ENCODE results near the gene SYT3.
"Not testable (repeated sequence)": the region's sequence is repeated elsewhere in the genome, so short reads cannot be mapped to it uniquely, and the experiment has no call there.

The SYT3 gene

GRCh38 chr19:50601407-50602088 lies 38.1 kb downstream of the SYT3 start:
- DNase-seq: no peak

- no peak for DNase-seq
Observed at GRCh38 chr19:50599427-50599826, 40.3 kb downstream of the SYT3 start.

GRCh38 chr19:50590191-50590590 lies 49.5 kb downstream of the SYT3 start:
- no peak for DNase-seq

- not testable (repeated sequence) for DNase-seq
Observed at GRCh38 chr19:50581795-50582660, 57.7 kb downstream of the SYT3 start.

GRCh38 chr19:50580970-50581634 lies 58.6 kb downstream of the SYT3 start:
- DNase-seq: no peak

GRCh38 chr19:50580240-50580639 lies 59.4 kb downstream of the SYT3 start:
- no peak for DNase-seq

- DNase-seq: not testable (repeated sequence)
Observed at GRCh38 chr19:50576769-50577168, 62.9 kb downstream of the SYT3 start.

- DNase-seq: no peak
Observed at GRCh38 chr19:50573741-50574461, 65.8 kb downstream of the SYT3 start.
